ENCODE results near the gene KHDRBS1. TPM values are rescaled to one million over a fixed set of nuclear protein-coding genes. Genes with fewer than 3 reads are reported as not detected.

The KHDRBS1 gene
- total and polyA plus RNA-seq, 2 of the 13 experiments (the other 11 are each of a cell fraction or from before 2014, with no cell fraction given), result 25.1 to 39.0 TPM

DNA sequence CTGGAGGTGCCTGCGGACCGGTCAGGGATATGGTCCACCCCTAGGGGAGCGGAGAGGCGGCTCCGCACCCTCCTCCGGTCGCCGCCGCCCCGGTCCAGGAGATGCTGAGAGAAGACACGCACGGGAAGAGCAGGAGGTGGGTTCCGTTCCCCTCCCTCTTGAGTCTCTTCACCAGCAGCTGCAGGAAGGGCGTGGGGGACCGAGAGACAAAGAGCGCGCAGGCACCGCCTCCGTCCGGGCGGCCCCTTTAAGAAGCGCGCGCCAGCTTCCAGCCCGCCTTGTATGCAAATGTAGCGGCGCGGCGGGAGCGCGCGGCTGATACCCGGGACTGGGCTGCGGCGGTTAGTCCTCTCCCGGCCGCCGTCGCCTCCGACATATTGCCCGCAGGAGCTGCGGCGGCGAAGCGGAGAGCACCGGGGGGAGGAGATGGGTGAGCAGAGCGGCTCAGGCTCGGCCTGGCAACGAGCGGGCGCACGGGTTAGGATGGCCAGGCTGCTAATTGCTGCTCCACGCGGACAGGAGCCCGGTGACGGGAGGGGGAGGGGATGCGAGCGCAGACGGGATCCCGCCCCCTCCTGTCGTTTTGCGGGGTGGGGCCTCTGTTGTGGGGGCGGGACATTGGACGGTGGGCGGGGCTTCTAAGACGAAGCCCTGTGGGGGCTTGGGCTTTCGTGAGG, 59.1 kb downstream of the KHDRBS1 start, which contains the start of gene TMEM39B (continued):
- TF ChIP-seq, protein P1, sequence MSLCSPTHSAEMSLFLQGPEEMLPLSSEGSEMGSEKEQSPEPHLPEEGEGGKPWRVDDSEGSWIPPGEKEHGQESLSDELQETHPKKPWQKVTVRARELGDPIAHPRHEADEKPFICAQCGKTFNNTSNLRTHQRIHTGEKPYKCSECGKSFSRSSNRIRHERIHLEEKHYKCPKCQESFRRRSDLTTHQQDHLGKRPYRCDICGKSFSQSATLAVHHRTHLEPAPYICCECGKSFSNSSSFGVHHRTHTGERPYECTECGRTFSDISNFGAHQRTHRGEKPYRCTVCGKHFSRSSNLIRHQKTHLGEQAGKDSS (CRISPR knock-in tag; IDR thresholded peaks at IDR 0.05; ENCODE audit: borderline replicate concordance, low read depth), result peak; percentile 50; the same call in 1 of the 2 replicates
- TF ChIP-seq, protein P2, sequence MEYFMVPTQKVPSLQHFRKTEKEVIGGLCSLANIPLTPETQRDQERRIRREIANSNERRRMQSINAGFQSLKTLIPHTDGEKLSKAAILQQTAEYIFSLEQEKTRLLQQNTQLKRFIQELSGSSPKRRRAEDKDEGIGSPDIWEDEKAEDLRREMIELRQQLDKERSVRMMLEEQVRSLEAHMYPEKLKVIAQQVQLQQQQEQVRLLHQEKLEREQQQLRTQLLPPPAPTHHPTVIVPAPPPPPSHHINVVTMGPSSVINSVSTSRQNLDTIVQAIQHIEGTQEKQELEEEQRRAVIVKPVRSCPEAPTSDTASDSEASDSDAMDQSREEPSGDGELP (IDR thresholded peaks at IDR 0.05; ENCODE audit: borderline replicate concordance, low read depth), result peak; percentile 53; the same call in 1 of the 2 replicates
- TF ChIP-seq MIXL1 (CRISPR knock-in tag; IDR thresholded peaks at IDR 0.05) (no peak), TCF7 (IDR thresholded peaks at IDR 0.05; ENCODE audit: low read depth) (no peak), FOXM1 (CRISPR knock-in tag; IDR thresholded peaks at IDR 0.05) (no peak), MBNL3 (CRISPR knock-in tag; conservative IDR thresholded peaks at IDR 0.05) (no peak), ZSCAN12 (CRISPR knock-in tag; IDR thresholded peaks at IDR 0.05) (0 out of 2 replicates have a peak, but pooled peaks have one; percentile 21), ZNF7 (CRISPR knock-in tag; IDR thresholded peaks at IDR 0.05) (no peak), ZEB1 (IDR thresholded peaks at IDR 0.05; ENCODE audit: insufficient replicate concordance, low read depth) (no peak), SETDB1 (CRISPR knock-in tag; IDR thresholded peaks at IDR 0.05; ENCODE audit: borderline replicate concordance) (no peak), ZMAT3 (CRISPR knock-in tag; conservative IDR thresholded peaks at IDR 0.05) (0 out of 2 replicates have a peak, but pooled peaks have one; percentile 32), SUZ12 (IDR thresholded peaks at IDR 0.05; ENCODE audit: low read depth, low read length) (no peak), TCF12 (IDR thresholded peaks at IDR 0.05) (no peak), TCF12 (CRISPR knock-in tag; IDR thresholded peaks at IDR 0.05) (0 out of 2 replicates have a peak, but pooled peaks have one; percentile 22), ZNF546 (CRISPR knock-in tag; conservative IDR thresholded peaks at IDR 0.05) (no peak; the same call in 1 of the 2 replicates), ZBTB7B (CRISPR knock-in tag; IDR thresholded peaks at IDR 0.05) (no peak), ZNF264 (CRISPR knock-in tag; IDR thresholded peaks at IDR 0.05) (no peak), SAP130 (CRISPR knock-in tag; IDR thresholded peaks at IDR 0.05; ENCODE audit: low read depth) (peak; percentile 84), ZNF737 (CRISPR knock-in tag; IDR thresholded peaks at IDR 0.05; ENCODE audit: borderline replicate concordance) (no peak), ZNF883 (CRISPR knock-in tag; IDR thresholded peaks at IDR 0.05; ENCODE audit: not compliant biosample characterization) (peak; percentile 58), ZNF234 (CRISPR knock-in tag; conservative IDR thresholded peaks at IDR 0.05) (no peak), RBM39 (IDR thresholded peaks at IDR 0.05; ENCODE audit: low read depth, low read length, poor library complexity, severe bottlenecking) (no peak), RFX1 (IDR thresholded peaks at IDR 0.05) (no peak), ZKSCAN5 (CRISPR knock-in tag; IDR thresholded peaks at IDR 0.05) (no peak)
- TF ChIP-seq, protein P3, sequence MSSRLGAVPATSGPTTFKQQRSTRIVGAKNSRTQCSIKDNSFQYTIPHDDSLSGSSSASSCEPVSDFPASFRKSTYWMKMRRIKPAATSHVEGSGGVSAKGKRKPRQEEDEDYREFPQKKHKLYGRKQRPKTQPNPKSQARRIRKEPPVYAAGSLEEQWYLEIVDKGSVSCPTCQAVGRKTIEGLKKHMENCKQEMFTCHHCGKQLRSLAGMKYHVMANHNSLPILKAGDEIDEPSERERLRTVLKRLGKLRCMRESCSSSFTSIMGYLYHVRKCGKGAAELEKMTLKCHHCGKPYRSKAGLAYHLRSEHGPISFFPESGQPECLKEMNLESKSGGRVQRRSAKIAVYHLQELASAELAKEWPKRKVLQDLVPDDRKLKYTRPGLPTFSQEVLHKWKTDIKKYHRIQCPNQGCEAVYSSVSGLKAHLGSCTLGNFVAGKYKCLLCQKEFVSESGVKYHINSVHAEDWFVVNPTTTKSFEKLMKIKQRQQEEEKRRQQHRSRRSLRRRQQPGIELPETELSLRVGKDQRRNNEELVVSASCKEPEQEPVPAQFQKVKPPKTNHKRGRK (CRISPR knock-in tag; IDR thresholded peaks at IDR 0.05), result no peak
- TF ChIP-seq, protein P4, sequence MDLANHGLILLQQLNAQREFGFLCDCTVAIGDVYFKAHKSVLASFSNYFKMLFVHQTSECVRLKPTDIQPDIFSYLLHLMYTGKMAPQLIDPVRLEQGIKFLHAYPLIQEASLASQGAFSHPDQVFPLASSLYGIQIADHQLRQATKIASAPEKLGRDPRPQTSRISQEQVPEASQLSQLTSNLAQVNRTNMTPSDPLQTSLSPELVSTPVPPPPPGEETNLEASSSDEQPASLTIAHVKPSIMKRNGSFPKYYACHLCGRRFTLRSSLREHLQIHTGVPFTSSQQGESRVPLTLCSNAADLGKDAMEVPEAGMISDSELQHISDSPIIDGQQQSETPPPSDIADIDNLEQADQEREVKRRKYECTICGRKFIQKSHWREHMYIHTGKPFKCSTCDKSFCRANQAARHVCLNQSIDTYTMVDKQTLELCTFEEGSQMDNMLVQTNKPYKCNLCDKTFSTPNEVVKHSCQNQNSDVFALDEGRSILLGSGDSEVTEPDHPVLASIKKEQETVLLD (CRISPR knock-in tag; IDR thresholded peaks at IDR 0.05; ENCODE audit: low read depth), result peak; percentile 88
- TF ChIP-seq, protein P5, sequence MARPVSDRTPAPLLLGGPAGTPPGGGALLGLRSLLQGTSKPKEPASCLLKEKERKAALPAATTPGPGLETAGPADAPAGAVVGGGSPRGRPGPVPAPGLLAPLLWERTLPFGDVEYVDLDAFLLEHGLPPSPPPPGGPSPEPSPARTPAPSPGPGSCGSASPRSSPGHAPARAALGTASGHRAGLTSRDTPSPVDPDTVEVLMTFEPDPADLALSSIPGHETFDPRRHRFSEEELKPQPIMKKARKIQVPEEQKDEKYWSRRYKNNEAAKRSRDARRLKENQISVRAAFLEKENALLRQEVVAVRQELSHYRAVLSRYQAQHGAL (CRISPR knock-in tag; IDR thresholded peaks at IDR 0.05; ENCODE audit: not compliant biosample characterization), result no peak
